Measurements from ENCODE around the gene AP4M1. TPM values are rescaled to one million over a fixed set of nuclear protein-coding genes. Genes with fewer than 3 reads are reported as not detected.

Gene AP4M1
- total and polyA plus RNA-seq, 2 experiments from 2014 or later: 16.2 to 18.7 TPM

- TF ChIP-seq EZH2phosphoT487 (IDR thresholded peaks at IDR 0.05; ENCODE audit: insufficient read depth, low read depth) (no peak), EZH2 (IDR thresholded peaks at IDR 0.05; ENCODE audit: insufficient read depth, poor library complexity, severe bottlenecking) (no peak)
- in situ Hi-C loops (cut with MboI): no loop called here
- peaks cover 43% of the 10 kb centered on the region for H3K79me2 ChIP-seq (ENCODE audit: insufficient read depth)
- H3K4me3 ChIP-seq: peak overlapping the region; percentile 88
- H3K9me2 ChIP-seq (ENCODE audit: insufficient read depth): no peaks in the 10 kb centered on the region
- H3K9me3 ChIP-seq (ENCODE audit: low read depth): no peaks in the 10 kb centered on the region
- DNase-seq: no peak
- H3K27ac ChIP-seq: peak overlapping the region; percentile 87
- peaks cover 4% of the 10 kb centered on the region for H3F3A ChIP-seq (ENCODE audit: insufficient read depth)
- peak overlapping the region; percentile 76 for H3K4me2 ChIP-seq (ENCODE audit: unreplicated experiment)
- H3K36me3 ChIP-seq (ENCODE audit: low read depth): no peaks in the 10 kb centered on the region
- peaks cover 10% of the 10 kb centered on the region; the same call in 1 of the 2 replicates for H3K4me1 ChIP-seq (ENCODE audit: insufficient read depth)
- H3K9ac ChIP-seq: peak overlapping the region; percentile 84
- 17% methylated on average over 18 of the region's 18 CpGs for WGBS, 2 experiments (ENCODE audit: low coverage in 1 of 2, low lambda C conversion rate in 2 of 2, missing lambda C conversion rate in 2 of 2)
- no peaks in the 10 kb centered on the region for H3K27me3 ChIP-seq (replicated peaks; ENCODE audit: insufficient read depth)
- H4K20me1 ChIP-seq (ENCODE audit: insufficient read depth): no peaks in the 10 kb centered on the region
- peak overlapping the region; percentile 86 for H2AFZ ChIP-seq
These were observed 17.1 kb downstream of the AP4M1 start for GRCh38 chr7:100118388-100119071.

GRCh38 chr7:100119072-100119969 is 17.9 kb downstream of the AP4M1 start, which contains the start of the genes CNPY4 and TAF6:
Gene CNPY4 (plus strand): TSS chr7:100119634. CDS start chr7:100119745, 111 bp downstream.
Gene TAF6 (minus strand): TSS chr7:100119358. CDS start chr7:100114209, 5,149 bp downstream.
- Histone ChIP-seq H3K9me2 (ENCODE audit: insufficient read depth) (no peaks in the 10 kb centered on the region), H3K9ac (peak within 1 kb of the TSS; percentile 84), H3F3A (ENCODE audit: insufficient read depth) (peaks cover 4% of the 10 kb centered on the region), H3K27me3 (replicated peaks; ENCODE audit: insufficient read depth) (no peaks in the 10 kb centered on the region), H4K20me1 (ENCODE audit: insufficient read depth) (no peaks in the 10 kb centered on the region), H2AFZ (peak within 1 kb of the TSS; percentile 86), H3K4me3 (peak within 1 kb of the TSS; percentile 88), H3K27ac (peak within 1 kb of the TSS; percentile 87), H3K4me1 (ENCODE audit: insufficient read depth) (peaks cover 10% of the 10 kb centered on the region; the same call in 1 of the 2 replicates), H3K79me2 (ENCODE audit: insufficient read depth) (peaks cover 43% of the 10 kb centered on the region), H3K4me2 (ENCODE audit: unreplicated experiment) (peak within 1 kb of the TSS; percentile 76), H3K36me3 (ENCODE audit: low read depth) (no peaks in the 10 kb centered on the region), H3K9me3 (ENCODE audit: low read depth) (no peaks in the 10 kb centered on the region)
- TF ChIP-seq EZH2 (IDR thresholded peaks at IDR 0.05; ENCODE audit: insufficient read depth, poor library complexity, severe bottlenecking) (no peak), EZH2phosphoT487 (IDR thresholded peaks at IDR 0.05; ENCODE audit: insufficient read depth, low read depth) (no peak)
- peak; percentile 97 for DNase-seq
- in situ Hi-C loops (cut with MboI): no loop called here
- 1% methylated on average over 46 to 49 of the region's 49 CpGs for WGBS, 2 experiments (ENCODE audit: low coverage in 1 of 2, low lambda C conversion rate in 2 of 2, missing lambda C conversion rate in 2 of 2)

- H2AFZ ChIP-seq: peak overlapping the region; percentile 86
- no peaks in the 10 kb centered on the region for H4K20me1 ChIP-seq (ENCODE audit: insufficient read depth)
- TF ChIP-seq EZH2 (IDR thresholded peaks at IDR 0.05; ENCODE audit: insufficient read depth, poor library complexity, severe bottlenecking) (no peak), EZH2phosphoT487 (IDR thresholded peaks at IDR 0.05; ENCODE audit: insufficient read depth, low read depth) (no peak)
- peak overlapping the region; percentile 87 for H3K27ac ChIP-seq
- peak overlapping the region; percentile 84 for H3K9ac ChIP-seq
- H3K4me2 ChIP-seq (ENCODE audit: unreplicated experiment): peak overlapping the region; percentile 76
- no peaks in the 10 kb centered on the region for H3K9me2 ChIP-seq (ENCODE audit: insufficient read depth)
- no peaks in the 10 kb centered on the region for H3K9me3 ChIP-seq (ENCODE audit: low read depth)
- H3K4me1 ChIP-seq (ENCODE audit: insufficient read depth): peaks cover 10% of the 10 kb centered on the region; the same call in 1 of the 2 replicates
- H3K27me3 ChIP-seq (replicated peaks; ENCODE audit: insufficient read depth): no peaks in the 10 kb centered on the region
- WGBS, 2 experiments (ENCODE audit: low coverage in 1 of 2, low lambda C conversion rate in 2 of 2, missing lambda C conversion rate in 2 of 2): 6 to 11% methylated on average over 19 of the region's 19 CpGs
- peak overlapping the region; percentile 88 for H3K4me3 ChIP-seq
- peak; percentile 83 for DNase-seq
- no peaks in the 10 kb centered on the region for H3K36me3 ChIP-seq (ENCODE audit: low read depth)
- in situ Hi-C loops (cut with MboI): no loop called here
- H3F3A ChIP-seq (ENCODE audit: insufficient read depth): peaks cover 4% of the 10 kb centered on the region
- H3K79me2 ChIP-seq (ENCODE audit: insufficient read depth): peaks cover 43% of the 10 kb centered on the region
These were observed 18.7 kb downstream of the AP4M1 start for GRCh38 chr7:100119970-100120732.

GRCh38 chr7:100120733-100121036 is 19.2 kb downstream of the AP4M1 start:
- Histone ChIP-seq H3K9me3 (ENCODE audit: low read depth) (no peaks in the 10 kb centered on the region), H3K36me3 (ENCODE audit: low read depth) (no peaks in the 10 kb centered on the region), H3K4me2 (ENCODE audit: unreplicated experiment) (peak overlapping the region; percentile 76), H3K4me1 (ENCODE audit: insufficient read depth) (peaks cover 10% of the 10 kb centered on the region; the same call in 1 of the 2 replicates), H4K20me1 (ENCODE audit: insufficient read depth) (no peaks in the 10 kb centered on the region), H2AFZ (peak overlapping the region; percentile 86), H3K79me2 (ENCODE audit: insufficient read depth) (peaks cover 46% of the 10 kb centered on the region), H3K27ac (peak overlapping the region; percentile 87), H3F3A (ENCODE audit: insufficient read depth) (peaks cover 4% of the 10 kb centered on the region), H3K4me3 (peak overlapping the region; percentile 88), H3K27me3 (replicated peaks; ENCODE audit: insufficient read depth) (no peaks in the 10 kb centered on the region), H3K9ac (peak overlapping the region; percentile 84), H3K9me2 (ENCODE audit: insufficient read depth) (no peaks in the 10 kb centered on the region)
- WGBS, 2 experiments (ENCODE audit: low coverage in 1 of 2, low lambda C conversion rate in 2 of 2, missing lambda C conversion rate in 2 of 2): 0% methylated on average over 1 of the region's 1 CpG
- DNase-seq: no peak
- TF ChIP-seq EZH2phosphoT487 (IDR thresholded peaks at IDR 0.05; ENCODE audit: insufficient read depth, low read depth) (no peak), EZH2 (IDR thresholded peaks at IDR 0.05; ENCODE audit: insufficient read depth, poor library complexity, severe bottlenecking) (no peak)
- in situ Hi-C loops (cut with MboI): no loop called here
